ENCODE results near the gene ANAPC5.
"Not testable (repeated sequence)": the region's sequence is repeated elsewhere in the genome, so short reads cannot be mapped to it uniquely, and the experiment has no call there.

ANAPC5 gene, protein sequence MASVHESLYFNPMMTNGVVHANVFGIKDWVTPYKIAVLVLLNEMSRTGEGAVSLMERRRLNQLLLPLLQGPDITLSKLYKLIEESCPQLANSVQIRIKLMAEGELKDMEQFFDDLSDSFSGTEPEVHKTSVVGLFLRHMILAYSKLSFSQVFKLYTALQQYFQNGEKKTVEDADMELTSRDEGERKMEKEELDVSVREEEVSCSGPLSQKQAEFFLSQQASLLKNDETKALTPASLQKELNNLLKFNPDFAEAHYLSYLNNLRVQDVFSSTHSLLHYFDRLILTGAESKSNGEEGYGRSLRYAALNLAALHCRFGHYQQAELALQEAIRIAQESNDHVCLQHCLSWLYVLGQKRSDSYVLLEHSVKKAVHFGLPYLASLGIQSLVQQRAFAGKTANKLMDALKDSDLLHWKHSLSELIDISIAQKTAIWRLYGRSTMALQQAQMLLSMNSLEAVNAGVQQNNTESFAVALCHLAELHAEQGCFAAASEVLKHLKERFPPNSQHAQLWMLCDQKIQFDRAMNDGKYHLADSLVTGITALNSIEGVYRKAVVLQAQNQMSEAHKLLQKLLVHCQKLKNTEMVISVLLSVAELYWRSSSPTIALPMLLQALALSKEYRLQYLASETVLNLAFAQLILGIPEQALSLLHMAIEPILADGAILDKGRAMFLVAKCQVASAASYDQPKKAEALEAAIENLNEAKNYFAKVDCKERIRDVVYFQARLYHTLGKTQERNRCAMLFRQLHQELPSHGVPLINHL

DNA sequence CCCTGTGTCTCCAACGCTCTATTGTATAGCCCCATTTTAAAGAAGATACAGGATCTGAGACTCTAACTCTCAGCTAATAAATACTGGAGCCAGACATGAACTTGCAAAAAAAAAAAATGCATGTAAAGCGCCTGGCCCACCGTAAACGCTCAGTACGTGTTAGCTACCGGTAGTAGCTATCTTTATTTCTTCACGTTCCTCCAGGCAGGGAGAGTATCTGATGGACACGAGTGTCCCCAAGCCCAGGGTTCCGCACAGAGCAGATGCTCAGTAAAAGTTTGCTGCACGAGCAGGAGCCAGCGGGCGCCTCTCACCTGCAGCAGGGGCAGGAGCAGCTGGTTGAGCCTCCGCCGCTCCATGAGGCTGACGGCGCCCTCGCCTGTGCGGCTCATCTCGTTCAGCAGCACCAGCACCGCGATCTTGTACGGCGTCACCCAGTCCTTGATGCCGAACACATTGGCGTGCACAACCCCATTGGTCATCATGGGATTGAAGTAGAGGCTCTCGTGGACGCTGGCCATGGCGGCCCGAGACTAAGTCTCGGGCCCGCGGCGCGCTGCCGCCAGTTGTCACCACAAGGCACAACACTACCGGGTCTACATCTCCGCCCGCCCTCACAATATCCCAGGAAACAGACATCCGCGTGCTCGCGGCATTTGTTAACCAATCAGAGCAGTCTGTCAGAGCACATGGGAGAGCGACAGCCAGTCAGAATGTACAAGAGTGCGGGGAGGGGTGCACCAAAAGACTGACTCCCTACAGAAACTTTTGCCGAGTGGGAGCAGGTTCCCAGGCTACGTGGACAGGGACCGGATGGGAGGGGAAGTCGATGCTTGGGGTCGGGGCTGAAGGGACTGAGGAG, at the start of gene ANAPC5:
Gene ANAPC5, minus strand, starts transcription at position 592 of the 862 bp plus-strand sequence. Its CDS starts 71 bp downstream, at position 521.
- DNase-seq, result peak; percentile 99

DNA sequence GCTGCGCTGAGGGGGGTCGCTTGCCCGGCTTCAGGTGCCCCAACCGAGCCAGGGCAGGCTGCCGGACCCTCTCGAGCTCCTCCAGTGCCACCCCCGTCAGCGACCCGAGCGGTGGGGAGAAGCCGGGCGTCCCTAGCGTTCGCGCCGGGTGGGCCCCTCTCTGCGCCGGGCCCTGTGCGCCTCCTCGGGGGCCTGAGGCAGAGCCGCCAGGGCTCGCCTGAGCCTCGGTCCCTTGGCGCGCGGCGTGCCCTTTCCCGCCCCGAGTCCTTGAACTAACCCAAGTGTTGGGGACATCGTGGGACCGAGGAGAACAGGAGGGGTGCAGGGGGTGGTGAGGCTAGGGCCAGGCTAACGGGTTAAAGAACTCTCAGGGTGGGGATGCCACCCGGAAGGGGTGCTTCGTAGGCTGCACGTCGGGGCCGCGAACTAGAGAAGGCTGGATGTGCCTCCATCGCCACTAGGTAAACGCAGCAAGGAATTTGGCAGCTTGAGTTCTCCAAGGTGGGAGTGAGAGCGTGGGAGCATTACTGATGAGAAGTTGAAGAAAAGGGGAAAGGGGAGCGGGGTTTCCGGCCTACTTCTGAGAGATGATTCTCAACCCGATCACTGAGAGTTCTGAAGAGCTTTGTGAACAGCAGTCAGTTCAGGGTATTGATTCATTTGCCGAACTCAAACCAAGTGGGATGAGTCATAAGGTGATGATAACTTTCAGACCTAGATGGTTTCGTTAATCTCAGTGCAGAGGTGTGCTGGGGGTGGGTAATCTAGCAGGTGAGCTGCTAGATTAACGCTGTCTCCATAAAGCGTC, 48.3 kb upstream of the ANAPC5 start:
- DNase-seq, result no peak

DNA sequence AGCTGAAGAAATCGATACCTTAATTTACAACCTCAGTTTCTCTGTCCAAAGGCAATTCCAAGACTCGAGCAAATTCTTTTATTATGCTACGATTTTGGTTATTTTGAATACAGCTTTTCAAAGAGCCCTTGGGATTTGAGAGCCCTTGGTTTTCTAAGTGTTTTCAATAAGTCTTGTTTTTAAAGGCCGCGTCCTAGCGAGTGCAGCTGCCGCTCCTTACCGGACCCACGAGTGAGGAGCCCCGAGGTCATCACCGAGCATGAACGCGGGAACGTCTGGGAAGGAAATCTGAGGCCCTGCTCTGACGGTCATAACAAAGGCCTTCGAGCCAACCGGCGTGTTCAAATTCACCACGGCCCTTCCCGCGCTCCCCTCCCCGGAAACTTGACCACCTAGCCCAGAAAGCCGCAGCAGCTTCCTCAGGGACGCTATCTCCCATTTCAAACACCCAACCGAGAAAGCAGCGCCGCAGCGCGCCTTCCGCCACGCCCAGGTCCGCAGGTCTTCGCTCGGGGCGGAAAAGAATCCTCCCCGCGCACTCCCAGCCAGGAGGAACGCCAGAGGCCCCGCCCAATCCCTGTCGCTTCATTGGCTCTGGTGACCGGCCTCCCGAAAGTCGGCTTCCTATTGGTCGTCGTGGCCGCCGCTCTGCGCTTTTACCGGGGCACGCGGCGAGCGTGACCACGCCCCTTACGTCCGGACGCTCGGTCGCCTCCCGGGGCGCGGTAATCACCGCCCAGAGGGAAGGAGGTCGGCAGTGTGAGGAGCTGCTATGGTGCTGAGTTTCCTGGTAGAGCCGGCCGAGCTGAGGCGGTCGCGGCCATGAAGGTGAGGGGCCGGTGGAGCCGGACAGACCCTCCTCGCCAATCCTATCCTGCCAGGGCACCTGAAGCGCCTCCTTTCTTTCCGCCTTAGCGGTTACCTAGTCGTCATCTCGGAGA, 47.5 kb upstream of the ANAPC5 start, which contains the start of gene RNF34:
Gene RNF34, plus strand, starts transcription at position 728 of the 941 bp plus-strand sequence. Its CDS starts 95 bp downstream, at position 823.
- peak; percentile 99 for DNase-seq

DNA sequence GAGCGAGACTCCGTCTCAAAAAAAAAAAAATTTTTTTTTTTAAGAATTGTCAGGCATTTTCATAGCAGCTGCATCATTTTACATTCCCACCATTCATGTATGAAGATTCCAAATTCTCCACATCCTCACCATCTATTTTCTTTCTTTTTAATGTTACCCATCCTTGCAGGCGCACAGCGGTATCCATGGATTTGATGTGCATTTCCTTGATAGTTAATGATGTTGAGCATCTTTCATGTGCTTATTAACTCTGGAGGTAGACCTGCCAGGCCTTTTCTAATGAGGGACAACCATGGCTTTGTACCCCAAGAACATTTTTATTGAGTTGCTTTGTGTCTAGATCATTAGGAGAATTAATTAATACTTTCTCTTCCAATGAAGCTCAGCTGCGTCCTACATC, 46.1 kb upstream of the ANAPC5 start:
- DNase-seq, result no peak

DNA sequence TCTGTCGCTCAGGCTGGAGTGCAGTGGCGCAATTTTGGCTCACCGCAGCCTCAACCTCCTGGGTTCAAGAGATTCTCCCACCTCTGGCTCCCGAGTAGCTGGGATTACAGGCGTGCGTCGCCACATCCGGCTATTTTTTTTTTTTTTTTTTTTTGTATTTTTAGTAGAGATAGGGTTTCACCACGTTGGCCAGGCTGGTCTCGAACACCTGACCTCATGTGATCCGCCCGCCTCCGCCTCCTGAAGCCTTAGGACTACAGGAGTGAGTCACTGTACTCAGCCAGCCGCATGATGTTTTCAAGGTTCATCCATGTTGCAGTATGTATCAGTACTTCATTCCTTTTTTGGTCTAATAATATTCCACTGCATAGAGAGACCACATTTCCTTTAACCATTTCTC, 45.3 kb upstream of the ANAPC5 start:
- DNase-seq, result no peak

DNA sequence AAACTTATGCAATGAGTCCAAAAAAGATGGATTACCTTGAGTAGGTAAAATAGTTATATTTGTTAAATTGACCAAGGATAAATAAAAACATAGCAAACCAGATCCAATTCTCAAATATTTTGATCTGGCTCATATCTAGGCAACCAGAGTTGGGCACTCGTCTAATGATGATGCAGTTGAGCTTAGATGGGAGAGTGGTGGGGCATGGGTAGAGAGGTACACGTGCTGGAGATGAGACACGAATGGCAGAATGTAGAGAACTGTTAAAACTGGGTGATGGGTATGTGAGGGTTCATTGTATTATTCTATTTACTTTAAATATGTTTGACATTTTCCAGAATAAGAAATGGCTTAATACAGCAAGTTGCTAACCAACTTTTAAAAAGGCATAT, 40.1 kb upstream of the ANAPC5 start:
- DNase-seq, result no peak

DNA sequence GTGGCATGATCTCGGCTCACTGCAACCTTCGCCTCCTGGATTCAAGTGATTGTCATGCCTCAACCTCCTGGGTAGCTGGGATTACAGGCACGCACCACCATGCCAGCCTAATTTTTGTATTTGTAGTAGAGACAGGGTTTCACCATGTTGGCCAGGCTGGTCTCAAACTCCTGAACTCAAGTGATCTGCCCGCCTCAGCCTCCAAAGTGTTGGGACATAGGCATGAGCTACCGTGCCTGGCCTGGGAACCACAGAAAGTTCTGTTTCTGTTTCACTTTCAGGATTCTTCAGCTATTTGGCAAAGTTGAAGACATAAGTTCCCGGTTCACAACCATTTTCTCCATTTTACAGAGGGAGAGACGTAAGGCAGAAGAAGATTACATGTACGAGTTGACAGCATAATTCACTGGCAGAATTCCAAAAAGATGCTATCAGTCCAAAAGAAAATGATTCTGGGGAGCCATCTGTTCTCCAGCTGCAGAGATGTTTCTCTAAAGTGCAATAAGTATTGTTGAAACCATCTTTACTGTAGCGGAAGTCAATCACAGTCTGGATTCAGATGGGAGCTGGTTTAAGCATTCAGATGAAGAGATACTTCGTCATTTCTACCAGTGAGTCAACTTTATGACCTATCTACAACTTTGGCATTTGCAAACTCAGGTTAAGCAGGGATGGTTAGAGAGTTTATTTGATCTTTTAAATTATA, 39.6 kb upstream of the ANAPC5 start:
- DNase-seq, result no peak

DNA sequence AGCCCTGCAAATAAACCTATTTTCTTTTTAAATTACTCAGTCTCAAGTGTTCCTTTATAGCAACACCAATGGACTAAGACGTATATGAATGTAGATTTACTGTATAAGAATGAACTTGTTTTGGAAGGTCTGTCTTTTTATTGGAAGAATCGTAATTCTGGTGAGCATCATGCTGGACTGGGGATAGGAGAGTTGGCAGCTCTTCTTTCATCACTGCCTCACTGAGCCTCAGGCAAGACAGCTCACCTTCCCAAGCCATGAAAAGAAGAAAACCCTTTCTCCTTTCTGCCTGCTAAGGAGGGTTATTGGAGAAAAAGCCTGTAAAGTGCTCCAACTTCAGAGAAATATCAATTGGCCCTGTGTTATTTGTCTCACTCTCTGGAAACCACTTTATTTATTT, 38.6 kb upstream of the ANAPC5 start:
- no peak for DNase-seq

DNA sequence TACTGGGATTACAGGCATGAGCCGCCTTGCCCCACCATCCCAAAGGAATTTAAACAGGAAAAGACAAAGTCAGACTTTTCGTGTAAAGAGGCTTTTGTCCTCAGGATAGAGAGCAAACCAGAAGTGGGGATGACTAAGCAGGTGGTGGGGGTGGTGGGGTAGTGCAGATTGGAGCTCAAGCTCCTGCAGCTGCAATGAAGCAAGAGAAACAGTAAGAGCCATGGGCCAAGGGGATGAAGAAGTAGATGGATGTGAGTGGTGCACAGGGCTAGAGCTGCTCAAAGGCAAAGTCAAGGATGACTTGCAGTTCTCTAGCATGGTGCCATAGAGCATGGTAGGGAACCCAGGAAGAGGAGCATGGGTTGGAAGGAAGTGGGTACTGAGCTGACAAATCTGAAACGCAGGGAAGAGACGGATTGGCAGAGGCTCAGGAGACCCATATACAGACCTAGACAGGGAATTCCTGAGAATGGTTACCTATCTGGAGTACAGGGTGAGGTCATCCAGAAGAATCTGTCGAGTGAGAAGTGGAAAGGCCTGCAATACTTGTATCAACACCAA, 36.3 kb upstream of the ANAPC5 start:
- DNase-seq, result no peak

DNA sequence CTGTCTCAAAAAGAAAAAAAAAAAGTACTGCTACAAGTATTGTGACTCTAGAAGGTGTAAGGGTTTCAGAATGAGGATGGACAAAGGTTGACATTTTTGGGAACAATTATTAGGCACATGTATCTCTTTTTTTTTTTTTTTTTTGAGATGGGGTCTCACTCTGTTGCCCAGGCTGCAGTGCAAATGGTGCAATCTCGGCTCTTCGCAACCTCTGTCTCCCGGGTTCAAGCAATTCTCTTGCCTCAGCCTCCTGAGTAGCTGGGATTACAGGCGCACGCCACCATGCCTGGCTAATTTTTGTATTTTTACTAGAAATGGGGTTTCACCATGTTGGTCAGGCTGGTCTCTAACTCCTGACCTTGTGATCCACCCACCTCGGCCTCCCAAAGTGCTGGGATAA, 32.7 kb upstream of the ANAPC5 start:
- DNase-seq, result not testable (repeated sequence)

DNA sequence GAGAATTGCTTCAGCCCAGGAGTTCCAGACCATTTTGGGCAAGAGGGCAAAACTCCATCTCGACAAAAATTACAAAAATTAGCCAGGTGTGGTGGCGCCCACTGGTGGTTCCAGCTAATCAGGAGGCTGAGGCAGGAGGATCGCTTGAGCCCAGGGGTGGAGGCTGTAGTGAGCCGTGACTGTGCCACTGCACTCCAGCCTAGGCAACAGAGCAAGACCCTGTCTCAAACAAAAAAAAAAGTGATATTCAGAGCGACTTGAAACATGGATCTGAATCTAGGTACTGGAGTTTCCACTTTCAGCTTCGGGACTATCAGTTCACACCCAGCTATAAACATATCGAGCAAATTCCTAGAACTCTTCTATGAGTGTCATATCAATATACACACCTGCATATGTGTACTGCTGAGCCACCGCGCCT, 31.4 kb upstream of the ANAPC5 start:
- DNase-seq, result no peak

DNA sequence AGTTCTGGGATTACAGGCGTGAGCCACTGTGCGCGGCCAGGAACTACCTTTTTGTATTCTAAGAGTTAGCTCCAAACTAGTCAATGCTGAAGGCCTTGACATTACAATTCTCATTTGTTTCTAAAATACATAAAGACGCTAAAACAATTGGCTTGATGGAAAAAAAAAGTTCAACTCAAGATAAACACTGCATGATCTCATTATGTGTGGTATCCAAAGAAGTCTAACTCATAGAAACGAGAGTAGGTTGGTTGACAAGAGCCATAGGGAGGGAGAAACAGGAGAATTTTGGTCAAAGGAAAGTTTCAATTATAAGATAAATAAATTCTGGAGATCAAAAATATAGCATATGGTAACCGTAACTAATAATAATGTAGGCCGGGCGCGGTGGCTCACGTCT, 27.7 kb upstream of the ANAPC5 start:
- no peak for DNase-seq

DNA sequence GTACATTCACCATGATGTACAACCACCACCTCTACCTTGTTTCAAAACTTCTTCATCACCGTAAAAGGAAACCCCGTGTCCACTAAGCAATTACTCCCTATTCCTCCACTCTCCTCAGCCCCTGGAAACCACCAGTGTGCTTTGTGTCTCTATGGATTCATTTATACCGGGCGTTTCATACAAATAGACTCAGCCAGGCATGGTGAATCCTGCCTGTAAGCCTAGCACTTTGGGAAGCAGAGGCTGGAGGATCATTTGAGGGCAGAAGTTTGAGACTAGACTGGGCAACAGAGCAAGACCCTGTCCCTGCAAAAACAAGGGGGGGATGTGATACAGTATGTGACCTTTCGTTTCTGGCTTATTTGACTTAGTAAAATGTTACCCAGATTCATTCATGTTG, 26.5 kb upstream of the ANAPC5 start:
- DNase-seq, result no peak

DNA sequence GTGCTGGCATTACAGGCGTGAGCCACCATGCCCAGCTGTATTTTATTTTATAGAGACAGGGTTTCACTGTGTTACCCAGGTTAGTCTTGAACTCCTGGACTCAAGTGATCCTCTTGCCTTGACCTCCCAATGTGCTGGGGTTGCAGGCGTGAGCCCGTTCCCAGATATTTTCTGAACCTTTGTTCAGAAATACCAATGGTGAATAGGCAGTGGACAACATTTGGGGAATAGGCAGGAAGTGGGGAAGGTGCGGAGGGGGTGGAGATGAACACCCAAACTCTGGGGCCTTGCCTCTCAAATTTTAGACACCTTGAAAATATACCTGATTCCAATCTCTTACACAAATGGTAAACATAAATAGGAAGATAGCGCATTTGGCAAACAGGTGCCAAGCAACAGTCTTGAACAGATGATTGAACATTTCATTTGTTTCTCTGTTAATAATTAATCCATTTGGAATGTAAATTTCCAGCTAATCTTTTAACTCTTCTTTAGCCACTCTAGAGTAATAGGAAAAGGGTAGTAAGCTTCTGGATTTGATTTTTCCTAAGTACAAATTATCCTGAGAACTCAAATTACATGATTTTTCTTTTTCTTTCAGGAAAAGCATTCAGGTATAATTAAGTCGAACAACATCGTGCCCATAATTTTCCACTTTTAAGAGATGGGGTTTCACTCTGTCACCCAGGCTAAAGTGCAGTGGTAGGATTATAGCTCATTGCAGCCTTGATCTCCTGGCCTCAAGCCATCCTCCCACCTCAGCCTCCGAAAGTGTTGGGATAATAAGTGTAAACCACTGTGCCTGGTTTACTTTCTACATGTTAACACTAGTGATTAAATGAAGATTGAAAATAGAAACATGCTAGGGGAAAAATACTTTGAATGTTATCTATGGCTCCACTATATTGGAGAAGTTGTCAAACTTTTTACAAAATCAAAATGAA, 24.8 kb upstream of the ANAPC5 start:
- no peak for DNase-seq

DNA sequence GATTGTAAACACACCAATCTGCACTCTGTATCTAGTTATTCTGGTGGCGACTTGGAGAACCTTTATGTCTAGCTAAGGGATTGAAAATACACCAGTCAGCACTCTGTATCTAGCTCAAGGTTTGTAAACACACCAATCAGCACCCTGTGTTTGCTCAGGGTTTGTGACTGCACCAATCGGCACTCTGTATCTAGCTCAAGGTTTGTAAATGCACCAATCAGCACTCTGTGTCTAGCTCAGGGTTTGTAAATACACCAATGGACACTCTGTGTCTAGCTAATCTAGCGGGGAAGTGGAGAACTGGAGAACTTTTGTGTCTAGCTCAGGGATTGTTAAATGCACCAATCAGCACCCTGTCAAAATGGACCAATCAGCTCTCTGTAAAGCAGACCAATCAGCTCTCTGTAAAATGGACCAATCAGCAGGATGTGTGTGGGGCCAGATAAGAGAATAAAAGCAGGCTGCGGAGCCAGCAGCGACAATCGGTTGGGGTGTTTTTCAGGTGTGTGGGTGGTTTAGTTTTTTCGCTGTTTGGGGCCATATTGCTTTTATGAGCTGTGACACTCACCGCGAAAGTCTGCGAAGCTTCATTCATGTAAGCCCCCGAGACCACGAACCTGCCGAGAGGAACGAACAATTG, 22.9 kb upstream of the ANAPC5 start:
- DNase-seq, result not testable (repeated sequence)

DNA sequence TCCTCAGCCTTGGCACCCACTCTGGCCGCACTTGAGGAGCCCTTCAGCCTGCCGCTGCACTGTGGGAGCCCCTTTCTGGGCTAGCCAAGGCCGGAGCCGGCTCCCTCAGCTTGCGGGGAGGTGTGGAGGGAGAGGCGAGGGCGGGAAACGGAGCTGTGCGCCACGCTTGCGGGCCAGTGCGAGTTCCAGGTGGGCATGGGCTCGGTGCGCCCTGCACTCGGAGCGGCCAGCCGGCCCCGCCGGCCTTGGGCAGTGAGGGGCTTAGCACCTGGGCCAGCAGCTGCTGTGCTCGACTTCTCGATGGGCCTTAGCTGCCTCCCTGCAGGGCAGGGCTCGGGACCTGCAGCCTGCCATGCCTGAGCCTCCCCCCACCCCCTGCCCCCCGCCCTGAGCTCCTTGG, 22.1 kb upstream of the ANAPC5 start:
- not testable (repeated sequence) for DNase-seq

DNA sequence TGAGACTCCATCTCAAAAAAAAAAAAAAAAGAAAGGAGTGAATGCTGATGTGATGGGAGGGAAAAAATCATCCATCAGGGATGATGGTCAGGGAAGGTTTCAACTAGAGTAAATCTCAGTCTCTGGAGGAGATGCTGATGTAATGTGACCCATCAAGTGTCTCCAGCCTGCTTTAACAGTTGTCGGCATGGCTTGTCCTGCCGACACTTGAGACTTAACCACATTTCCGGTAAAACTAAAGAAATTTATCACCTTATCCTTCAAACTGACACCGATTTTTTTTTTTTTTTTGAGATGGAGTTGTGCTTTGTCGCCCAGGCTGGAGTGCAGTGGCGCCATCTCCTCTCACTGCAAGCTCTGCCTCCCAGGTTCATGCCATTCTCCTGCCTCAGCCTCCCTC, 21.5 kb upstream of the ANAPC5 start:
- DNase-seq, result no peak

DNA sequence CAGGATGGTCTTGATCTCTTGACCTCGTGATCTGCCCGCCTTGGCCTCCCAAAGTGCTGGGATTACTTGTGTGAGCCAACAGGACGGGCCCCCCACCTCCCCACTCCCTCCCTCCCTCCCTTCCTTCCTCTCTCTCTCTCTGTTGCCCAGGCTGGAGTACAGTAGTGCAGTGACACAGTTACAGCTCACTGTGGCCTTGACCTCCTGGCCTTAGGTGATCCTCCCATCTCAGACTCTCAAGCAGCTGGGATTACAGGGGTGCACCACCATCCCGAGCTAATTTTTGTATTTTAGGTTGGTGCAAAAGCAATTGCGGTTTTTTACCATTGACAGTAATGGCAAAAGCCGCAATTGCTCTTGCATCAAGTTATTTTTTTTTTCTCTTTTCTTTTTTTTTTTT, 19.2 kb upstream of the ANAPC5 start:
- no peak for DNase-seq

Data from SHP77 treated with DMSO at 0.1 percent for 48 hours (cell line).